IPS-18c (cell line): ENCODE data around the gene GPR75.
"Not testable (repeated sequence)": the region's sequence is repeated elsewhere in the genome, so short reads cannot be mapped to it uniquely, and the experiment has no call there.

Source experiments
- H3K4me3 ChIP-seq: 2 replicates; pipeline ENCODE4 v1.7.0; 2013; ENCODE audit warnings: low read depth, mild to moderate bottlenecking, low read length, moderate library complexity; ENCODE audit not compliant: insufficient read depth
- H3K9me3 ChIP-seq: one replicate; pipeline ENCODE4 v1.6.1; 2013; ENCODE audit warnings: mild to moderate bottlenecking, low read length, moderate library complexity; ENCODE audit not compliant: control insufficient read depth, insufficient read depth

Gene GPR75

DNA sequence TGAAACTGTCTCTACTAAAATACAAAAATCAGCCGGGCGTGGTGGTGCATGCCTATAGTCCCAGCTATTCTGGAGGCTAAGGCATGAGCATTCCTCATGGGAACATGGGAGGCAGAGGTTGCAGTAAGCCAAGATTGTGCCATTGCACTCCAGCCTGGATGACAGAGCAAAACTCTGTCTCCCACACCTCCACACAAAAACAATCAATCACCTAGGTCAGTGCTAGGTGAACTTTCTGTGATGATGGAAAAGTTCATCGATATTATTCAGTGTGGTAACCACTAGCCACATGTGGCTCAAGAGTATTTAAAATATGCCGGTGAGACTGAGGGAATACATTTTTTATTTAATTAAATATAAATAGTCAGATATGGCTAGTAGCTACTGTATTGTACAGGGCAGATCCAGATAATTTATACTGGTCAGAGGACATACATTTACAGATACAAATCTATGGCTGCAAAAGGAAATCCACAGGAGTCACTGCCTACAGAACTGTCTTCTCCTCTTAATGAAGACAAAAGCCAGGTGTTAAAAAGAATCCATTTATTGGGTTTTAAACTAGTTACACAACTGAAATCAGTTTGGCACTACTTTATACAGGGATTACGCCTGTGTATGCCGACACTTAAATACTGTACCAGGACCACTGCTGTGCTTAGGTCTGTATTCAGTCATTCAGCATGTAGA is 3.9 kb upstream of the GPR75 start:
- no peaks in the 10 kb centered on the region for H3K9me3 ChIP-seq
- no peak overlapping the region for H3K4me3 ChIP-seq

DNA sequence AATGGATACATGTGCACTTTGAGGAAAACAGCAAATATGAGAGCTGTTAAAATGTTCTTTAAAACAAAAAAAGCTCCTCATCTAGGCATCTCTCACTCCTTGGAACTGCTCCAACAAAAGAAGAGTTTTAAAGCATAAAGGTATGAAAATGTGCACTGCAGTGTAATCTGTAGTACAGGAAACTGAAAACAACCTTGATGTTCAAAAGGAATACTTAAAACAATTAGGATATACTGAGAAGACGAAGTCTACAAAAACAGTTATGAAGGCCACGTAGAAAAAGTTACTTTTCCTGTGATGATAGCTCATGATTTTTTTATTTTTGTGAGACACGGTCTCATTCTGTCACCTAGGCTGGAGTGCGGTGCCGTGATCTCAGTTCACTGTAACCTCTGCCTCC is 2.1 kb upstream of the GPR75 start:
- H3K9me3 ChIP-seq: no peaks in the 10 kb centered on the region

DNA sequence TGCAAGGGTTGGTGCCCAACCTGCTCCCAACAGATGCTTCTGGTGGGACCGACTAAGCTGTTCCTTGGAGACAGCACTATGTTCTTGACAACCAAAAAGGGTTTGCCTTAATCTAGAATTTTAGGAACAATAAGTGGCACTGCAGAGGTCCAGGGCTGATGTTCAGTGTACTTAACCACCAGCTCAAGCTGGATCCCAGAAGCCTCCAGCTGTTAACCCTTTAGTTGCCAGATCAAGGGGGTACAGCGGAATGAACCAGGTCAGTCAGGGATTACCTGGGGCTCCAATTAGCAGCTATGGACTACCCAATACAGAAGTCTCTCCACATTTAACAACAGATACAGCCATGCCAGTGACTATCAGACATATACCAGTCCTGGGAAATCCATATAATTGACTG is 3.5 kb downstream of the GPR75 start:
- Histone ChIP-seq H3K9me3 (no peaks in the 10 kb centered on the region), H3K4me3 (no peak overlapping the region)

More for the DNA sequence above, 2.1 kb upstream of the GPR75 start:
- H3K4me3 ChIP-seq: no peak overlapping the region

DNA sequence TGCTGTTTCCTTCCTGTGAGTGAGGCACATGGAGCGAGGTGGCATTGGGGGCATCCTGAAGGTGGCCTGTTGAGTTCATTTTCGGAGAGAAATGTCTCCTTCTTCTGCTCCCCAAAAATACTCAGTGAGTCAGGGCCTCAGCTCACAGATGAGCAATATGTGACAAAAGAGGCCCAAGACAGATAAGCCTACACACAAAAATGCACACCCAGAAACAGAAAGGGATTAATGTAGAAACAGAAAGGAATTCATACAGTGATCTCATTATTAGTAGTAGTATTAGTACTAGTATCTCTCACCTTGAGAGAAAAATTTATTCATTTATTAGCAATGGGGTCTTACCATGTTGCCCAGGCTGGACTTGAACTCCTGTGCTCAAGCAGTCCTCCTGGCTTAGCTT is 5.1 kb downstream of the GPR75 start:
- Histone ChIP-seq H3K9me3 (no peaks in the 10 kb centered on the region), H3K4me3 (no peak overlapping the region)

DNA sequence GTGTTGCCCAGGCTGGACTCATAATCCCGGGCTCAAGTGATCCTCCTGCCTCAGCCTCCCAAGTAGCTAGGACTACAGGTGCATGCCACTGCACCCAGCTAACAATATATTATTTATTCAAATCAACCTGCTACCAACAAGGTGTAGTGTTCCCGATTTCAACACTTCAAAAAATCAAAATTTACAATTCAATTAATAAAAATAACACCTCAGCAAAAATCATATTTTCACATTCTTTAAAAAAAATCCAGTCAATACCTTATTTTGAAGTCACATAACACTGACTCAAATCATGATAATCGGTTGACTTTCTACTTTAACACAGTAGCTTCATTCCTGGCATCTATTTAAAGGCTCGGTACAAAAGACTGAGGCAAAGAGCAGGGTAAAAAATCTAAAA is 7.2 kb downstream of the GPR75 start:
- no peak overlapping the region for H3K4me3 ChIP-seq
- H3K9me3 ChIP-seq: no peaks in the 10 kb centered on the region

DNA sequence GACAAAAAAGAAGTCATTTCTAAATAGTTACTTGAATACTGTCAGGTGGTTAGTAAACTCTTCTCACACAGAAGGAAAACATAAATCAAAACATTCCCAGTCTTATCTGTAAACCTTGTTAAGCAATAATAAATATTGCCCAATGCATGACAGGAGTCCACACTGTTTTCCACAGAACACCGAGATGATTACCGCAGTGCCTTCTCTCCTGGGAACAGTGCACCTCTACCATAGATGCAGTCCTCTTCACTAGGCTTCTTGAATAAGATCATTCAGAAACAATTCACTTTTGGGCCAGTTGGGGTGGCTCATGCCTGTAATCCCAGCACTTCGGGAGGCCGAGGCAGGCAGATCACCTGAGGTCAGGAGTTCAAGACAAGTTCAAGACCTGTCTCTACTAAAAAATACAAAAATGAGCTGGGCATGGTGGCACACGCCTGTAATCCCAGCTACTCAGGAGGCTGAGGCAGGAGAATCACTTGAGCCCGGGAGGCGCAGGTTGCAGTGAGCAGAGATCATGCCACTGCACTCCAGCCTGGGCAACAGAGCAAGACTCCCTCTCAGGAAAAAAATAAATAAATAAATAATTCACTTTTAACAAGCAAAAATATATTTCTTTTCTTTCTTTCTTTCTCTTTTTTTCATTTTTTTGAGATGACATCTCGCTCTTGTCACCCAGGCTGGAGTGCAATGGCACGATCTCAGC is 8.6 kb downstream of the GPR75 start:
- H3K4me3 ChIP-seq: not testable (repeated sequence)

DNA sequence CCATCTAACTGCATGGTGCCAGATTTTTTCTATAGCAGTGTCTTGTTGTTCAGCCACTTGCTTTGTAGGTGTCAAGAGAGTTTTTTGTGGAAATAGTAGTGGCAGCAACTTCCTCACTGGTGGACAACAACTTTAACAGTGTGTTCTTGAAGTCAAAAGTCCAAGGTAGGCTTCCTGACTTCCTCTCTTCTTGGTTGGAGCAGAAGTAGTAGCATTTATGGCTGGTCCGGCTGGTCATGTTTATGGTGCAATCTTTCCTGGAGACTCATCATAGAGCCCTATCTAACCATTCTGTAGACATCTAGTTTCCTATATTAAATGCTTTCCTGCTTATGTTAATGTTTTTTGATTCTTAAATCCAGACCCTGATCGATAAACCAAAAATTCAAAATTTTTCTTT is 11.7 kb downstream of the GPR75 start:
- Histone ChIP-seq H3K4me3 (no peak overlapping the region), H3K9me3 (no peaks in the 10 kb centered on the region)

More for the DNA sequence above, 8.6 kb downstream of the GPR75 start:
- H3K9me3 ChIP-seq: not testable (repeated sequence)

DNA sequence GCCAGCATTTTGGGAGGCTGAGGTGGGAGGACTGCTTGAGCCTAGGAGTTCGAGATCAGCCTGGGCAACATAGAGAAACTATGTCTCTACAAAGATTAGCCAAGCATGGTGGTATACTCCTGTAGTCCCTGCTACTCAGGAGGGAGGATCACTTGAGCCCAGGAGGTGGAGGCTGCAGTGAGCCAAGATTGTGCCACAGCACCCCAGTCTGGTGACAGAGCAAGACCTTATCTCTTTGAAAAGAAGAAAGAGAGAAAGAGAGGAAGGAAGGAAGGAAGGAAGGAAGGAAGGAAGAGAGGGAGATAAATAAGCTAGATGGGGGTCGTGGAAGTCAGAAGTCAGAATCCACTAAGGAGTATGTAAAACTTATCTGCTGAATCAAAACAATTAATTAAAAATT is 16.2 kb downstream of the GPR75 start:
- H3K9me3 ChIP-seq: no peaks in the 10 kb centered on the region
- no peak overlapping the region for H3K4me3 ChIP-seq

DNA sequence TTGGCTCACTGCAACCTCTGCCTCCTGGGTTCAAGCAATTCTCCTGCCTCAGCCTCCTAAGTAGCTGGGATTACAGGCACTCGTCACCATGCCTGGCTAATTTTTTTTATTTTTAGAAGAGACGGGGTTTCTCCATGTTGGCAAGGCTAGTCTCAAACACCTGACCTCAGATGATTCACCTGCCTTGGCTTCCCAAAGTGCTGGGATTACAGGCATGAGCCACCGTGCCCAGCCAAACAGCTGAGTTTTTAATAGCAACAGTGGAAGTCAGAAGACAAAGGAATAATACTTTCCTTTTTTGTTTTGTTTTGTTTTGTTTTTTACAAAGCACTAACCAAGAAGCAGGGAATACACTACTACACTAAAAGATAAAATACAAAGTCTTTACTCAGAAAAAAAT is 16.9 kb downstream of the GPR75 start:
- no peak overlapping the region for H3K4me3 ChIP-seq
- H3K9me3 ChIP-seq: no peaks in the 10 kb centered on the region

DNA sequence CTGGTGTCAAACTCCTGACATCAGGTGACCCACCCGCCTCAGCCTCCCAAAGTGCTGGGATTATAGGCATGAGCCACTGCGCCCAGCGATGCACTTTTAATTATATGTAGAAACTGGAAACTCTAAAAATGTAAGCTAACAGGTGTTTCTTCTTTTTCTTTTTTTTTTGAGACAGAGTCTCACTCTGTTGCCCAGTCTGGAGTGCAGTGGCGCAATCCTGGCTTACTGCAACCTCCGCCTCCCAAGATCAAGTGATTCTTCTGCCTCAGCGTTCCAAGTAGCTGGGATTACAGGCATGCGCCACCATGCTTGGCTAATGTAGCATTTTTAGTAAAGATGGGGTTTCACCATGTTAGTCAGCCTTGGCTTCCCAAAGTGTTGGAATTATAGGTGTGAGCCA is 18.1 kb downstream of the GPR75 start:
- H3K9me3 ChIP-seq, H3K4me3 ChIP-seq: not testable (repeated sequence)

DNA sequence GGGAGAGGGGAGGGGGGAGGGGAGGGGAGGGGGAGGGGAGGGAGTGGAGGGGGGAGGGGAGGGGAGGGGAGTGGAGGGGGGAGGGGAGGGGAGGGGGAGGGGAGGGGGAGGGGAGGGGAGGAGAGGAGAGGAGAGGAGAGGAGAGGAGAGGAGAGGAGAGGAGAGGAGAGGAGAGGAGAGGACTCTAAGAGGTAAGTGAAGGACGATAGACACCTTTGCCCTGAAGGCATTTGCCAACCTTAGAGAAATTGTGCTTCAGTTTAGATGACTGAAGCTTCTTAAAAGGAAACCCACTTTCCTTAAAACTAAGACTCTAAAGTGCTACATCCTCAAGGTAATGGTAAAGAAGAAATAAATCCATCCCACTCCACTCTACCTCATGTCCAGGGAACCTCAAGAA is 19.2 kb downstream of the GPR75 start:
- H3K9me3 ChIP-seq: no peaks in the 10 kb centered on the region
- no peak overlapping the region for H3K4me3 ChIP-seq

DNA sequence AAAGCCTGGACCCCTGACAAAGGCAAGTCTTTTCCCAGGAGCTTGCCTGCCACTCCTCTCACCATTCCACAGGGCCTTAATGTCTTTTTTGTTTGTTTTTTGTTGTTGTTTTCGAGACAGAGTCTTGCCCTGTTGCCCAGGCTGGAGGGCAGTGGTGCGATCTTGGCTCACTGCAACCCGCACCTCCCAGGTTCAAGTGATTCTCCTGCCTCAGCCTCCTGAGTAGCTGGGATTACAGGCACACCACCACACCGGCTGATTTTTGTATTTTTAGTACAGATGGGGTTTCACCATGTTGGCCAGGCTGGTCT is 29.8 kb downstream of the GPR75 start:
- not testable (repeated sequence) for H3K9me3 ChIP-seq, H3K4me3 ChIP-seq

DNA sequence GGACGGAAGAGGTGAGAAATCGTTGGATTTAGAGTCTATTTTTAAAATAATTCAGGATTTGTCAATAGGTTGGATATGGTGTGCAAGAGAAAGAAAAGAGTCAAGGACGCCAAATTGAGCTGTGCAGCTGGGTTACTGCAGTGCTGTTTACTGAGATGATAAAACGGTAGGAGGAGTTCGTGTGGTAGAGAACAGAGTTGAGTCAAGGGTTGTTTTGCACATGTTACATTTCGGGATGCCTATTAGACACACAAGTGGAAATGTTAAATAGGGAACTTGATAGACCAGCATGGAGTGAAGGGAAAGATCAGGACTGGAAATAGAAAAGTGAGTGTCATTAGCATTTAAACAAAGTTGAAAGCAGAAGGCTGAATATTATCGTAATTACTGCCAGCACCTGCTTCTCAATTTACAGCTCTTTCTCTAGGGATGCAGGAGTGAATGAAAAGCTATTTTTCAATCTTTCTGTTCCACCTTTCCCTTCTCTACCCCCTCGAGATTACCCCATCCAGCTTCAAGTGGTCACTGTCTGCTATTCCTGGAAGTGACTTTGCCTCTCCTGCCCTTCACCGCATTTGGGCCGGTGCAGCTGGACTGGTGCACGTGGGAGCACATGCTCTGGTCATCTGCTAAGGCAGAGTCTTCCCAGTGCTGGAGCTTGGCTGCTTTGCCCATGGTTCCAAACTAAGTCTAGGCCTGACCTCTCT is 30.3 kb downstream of the GPR75 start:
- H3K9me3 ChIP-seq: no peaks in the 10 kb centered on the region
- H3K4me3 ChIP-seq: no peak overlapping the region

DNA sequence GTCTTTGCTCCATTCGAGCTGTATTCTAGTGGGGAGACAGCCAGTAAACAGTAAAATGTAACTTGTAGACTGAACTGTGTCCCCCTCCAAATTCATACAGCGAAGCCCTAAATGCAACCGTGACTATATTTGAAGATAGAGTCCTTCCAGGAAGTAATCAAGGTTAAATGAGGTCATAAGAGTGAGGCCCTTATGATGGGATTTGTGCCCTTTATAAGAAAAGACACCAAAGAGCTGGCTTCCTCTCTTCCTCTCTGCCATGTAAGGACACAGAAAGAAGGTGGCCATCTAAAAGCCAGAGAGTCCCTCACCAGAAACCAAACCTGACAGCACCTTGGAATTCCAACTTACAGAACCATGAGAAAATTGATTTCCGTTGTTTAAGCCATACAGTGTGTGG is 31.4 kb downstream of the GPR75 start:
- Histone ChIP-seq H3K4me3 (no peak overlapping the region), H3K9me3 (no peaks in the 10 kb centered on the region)

DNA sequence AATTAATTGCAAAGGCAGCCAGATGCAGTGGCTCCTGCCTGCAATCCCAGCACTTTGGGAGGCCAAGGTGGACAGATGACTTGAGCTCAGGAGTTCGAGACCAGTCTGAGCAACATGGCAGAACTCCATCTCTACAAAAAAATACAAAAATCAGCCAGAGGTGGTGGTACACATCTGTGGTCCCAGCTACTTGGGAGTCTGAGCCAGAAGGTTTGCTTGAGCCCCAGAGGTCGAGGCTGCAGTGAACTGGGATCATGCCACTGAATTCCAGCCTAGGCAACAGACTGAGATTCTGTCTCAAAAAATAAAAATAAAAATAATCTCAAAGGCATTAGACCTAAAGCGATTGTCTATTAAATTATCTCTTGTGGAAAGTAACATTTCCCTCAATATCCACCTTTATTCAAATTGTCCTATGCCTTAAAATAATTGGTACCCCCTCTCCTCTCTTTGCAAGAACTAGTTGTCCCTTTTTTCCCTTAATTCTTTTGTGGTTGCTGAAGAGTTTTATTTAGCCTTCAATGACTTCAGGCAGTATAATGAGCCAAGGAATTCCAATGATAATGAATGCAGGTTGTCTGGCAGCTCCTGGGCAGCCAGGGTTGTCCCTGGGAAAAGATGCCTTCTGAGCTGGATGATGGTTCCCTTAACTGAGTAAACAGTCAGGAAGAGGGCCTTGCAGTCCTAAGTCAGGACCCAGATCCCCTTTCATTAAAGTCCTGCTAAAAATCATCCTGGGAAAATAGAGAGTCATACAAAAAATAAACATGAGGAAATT is 32.2 kb downstream of the GPR75 start:
- Histone ChIP-seq H3K9me3 (no peaks in the 10 kb centered on the region), H3K4me3 (no peak overlapping the region)

DNA sequence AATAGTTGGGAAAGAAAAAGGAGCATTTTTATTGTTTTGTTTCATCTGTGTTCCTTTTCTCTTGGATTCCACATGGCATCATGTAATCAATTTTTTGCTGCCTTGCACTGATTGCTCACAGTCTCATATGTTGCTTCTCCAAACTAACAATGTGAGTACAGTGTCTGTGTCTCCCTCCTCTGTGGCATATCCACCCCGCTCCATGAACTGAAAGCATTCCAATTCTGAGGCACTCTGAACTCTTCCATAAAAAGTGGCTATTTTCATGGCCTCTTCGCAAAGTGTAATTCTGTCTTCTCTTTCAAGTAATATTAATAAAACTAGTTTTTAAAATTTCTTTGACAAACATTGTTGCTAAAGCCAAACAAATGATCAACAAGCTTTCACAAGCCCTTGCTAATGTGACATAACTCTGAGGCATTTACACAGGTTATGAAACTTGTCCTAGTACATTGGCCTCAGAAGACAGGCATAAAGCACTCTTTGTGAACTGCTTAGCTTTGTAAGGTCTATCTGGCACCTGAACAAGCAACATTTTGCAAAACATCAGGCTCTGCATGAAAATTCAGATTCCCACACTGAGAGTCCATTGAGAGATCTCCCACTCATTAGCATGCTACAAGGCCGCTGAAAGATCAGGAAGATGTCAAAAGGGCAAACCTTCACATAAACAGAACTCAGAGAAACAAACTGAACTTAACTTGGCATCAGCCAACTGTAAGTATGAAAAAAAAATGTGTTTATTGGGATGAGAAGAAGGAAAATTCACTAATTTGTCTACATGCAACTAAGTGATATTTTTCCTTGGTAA is 33.0 kb downstream of the GPR75 start:
- Histone ChIP-seq H3K4me3 (no peak overlapping the region), H3K9me3 (no peaks in the 10 kb centered on the region)

DNA sequence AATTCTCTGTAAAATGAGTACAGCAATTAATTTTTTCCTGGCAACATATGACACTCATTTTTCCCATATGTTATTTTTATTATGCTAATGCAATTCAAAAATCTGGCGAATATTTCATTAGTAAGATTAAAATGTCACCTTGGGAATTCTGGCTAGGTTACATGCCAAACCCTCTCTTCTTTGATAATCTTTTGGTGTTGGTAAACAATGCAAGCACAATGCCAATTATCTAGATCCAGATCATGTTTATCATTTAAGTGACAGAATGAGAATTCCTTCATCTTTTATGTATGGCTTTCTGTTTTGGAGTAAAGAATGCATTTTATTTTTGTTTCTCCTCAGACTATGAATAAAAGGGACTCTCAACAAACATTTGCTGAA is 33.7 kb downstream of the GPR75 start:
- no peak overlapping the region for H3K4me3 ChIP-seq
- no peaks in the 10 kb centered on the region for H3K9me3 ChIP-seq
